MM.1S (cell line): ENCODE results near the gene ANKRD13D.
A peak's percentile ranks its signal among the peaks of the same experiment; 100 is the strongest.
"Not testable (repeated sequence)": the region's sequence is repeated elsewhere in the genome, so short reads cannot be mapped to it uniquely, and the experiment has no call there.

Experiments
- DNase-seq: peaks from one replicate; pipeline ENCODE4 v3.0.0-alpha.2; 2015
- H2AFZ ChIP-seq: fragments of 300-600 bp; sonication (generic); 2 replicates; pipeline ENCODE4 v1.6.0; 2016; ENCODE audit warnings: antibody characterized with exemption, low read length
- H3F3A ChIP-seq: fragments of 300-600 bp; sonication (generic); 2 replicates; pipeline ENCODE4 v1.6.1; 2016; ENCODE audit warnings: mild to moderate bottlenecking, antibody characterized with exemption, low read length, moderate library complexity, mixed read lengths; ENCODE audit not compliant: insufficient read depth
- H3K27ac ChIP-seq: fragments of 300-600 bp; sonication (generic); 2 replicates; pipeline ENCODE4 v1.5.1; 2016; ENCODE audit warnings: mild to moderate bottlenecking, low read length
- H3K27me3 ChIP-seq: fragments of 300-600 bp; sonication (generic); replicated peaks from 2 replicates; pipeline ENCODE4 v1.6.0; 2016; ENCODE audit warnings: low read length; ENCODE audit not compliant: insufficient read depth
- H3K36me3 ChIP-seq: fragments of 300-600 bp; sonication (generic); replicated peaks from 2 replicates; pipeline ENCODE4 v1.6.1; 2016; ENCODE audit warnings: mild to moderate bottlenecking, low read length, mixed read lengths; ENCODE audit not compliant: insufficient read depth
- H3K4me1 ChIP-seq: fragments of 300-600 bp; sonication (generic); 2 replicates; pipeline ENCODE4 v1.6.1; 2016; ENCODE audit warnings: low read length, mixed read lengths
- H3K4me2 ChIP-seq: fragments of 300-600 bp; sonication (generic); 2 replicates; pipeline ENCODE4 v1.6.0; 2016; ENCODE audit warnings: low read depth, low read length
- H3K4me3 ChIP-seq: fragments of 300-600 bp; sonication (generic); 2 replicates; pipeline ENCODE4 v1.5.1; 2016; ENCODE audit warnings: low read length, mixed read lengths
- H3K79me2 ChIP-seq: fragments of 300-600 bp; sonication (generic); 2 replicates; pipeline ENCODE4 v1.6.1; 2016; ENCODE audit warnings: mixed run types, low read length, mixed read lengths
- H3K9ac ChIP-seq: fragments of 300-600 bp; sonication (generic); 2 replicates; pipeline ENCODE4 v1.6.1; 2016; ENCODE audit warnings: low read length, mixed read lengths
- H3K9me2 ChIP-seq: fragments of 300-600 bp; sonication (generic); replicated peaks from 2 replicates; pipeline ENCODE4 v1.6.1; 2016; ENCODE audit warnings: mild to moderate bottlenecking, low read length, mixed read lengths; ENCODE audit not compliant: insufficient read depth
- H3K9me3 ChIP-seq: fragments of 300-600 bp; sonication (generic); replicated peaks from 2 replicates; pipeline ENCODE4 v1.6.1; 2016; ENCODE audit warnings: mild to moderate bottlenecking, low read length, mixed read lengths; ENCODE audit not compliant: insufficient read depth
- H4K20me1 ChIP-seq: fragments of 300-600 bp; sonication (generic); 2 replicates; pipeline ENCODE4 v1.6.1; 2016; ENCODE audit warnings: mild to moderate bottlenecking, low read length, moderate library complexity, mixed read lengths; ENCODE audit not compliant: insufficient read depth
- CTCF ChIP-seq: fragments of 300-600 bp; sonication (generic); IDR thresholded peaks from 2 replicates; pipeline ENCODE4 v1.5.1; 2016; ENCODE audit warnings: antibody characterized with exemption, low read length, mixed read lengths
- EZH2 ChIP-seq: fragments of 300-600 bp; sonication (generic); optimal IDR thresholded peaks from 2 replicates; pipeline ENCODE3; 2017; ENCODE audit warnings: low read depth, mild to moderate bottlenecking, antibody characterized with exemption, low read length, mixed read lengths
- EZH2phosphoT487 ChIP-seq: fragments of 300-600 bp; sonication (generic); IDR thresholded peaks from 2 replicates; pipeline ENCODE4 v1.6.1; 2018; ENCODE audit warnings: antibody characterized with exemption, low read length

ANKRD13D gene

GRCh38 chr11:67256477-67257135, 32.5 kb upstream of the ANKRD13D start:
- H3K79me2 ChIP-seq = peaks cover 28% of the 10 kb centered on the region
- no peak overlapping the region for H3K9ac ChIP-seq
- H3K27ac ChIP-seq = no peak overlapping the region
- H3K9me2 ChIP-seq = no peaks in the 10 kb centered on the region
- no peak for DNase-seq
- H3K4me1 ChIP-seq = no peaks in the 10 kb centered on the region
- H4K20me1 ChIP-seq = no peaks in the 10 kb centered on the region; the same call in none of the 2 replicates
- peaks cover 29% of the 10 kb centered on the region for H3K36me3 ChIP-seq
- H3K4me3 ChIP-seq = no peak overlapping the region
- no peaks in the 10 kb centered on the region for H3K9me3 ChIP-seq
- H2AFZ ChIP-seq = no peak overlapping the region
- peaks cover 45% of the 10 kb centered on the region for H3F3A ChIP-seq
- no peak overlapping the region for H3K4me2 ChIP-seq
- H3K27me3 ChIP-seq = no peaks in the 10 kb centered on the region
- TF ChIP-seq EZH2 (no peak), EZH2phosphoT487 (no peak), CTCF (no peak)

GRCh38 chr11:67260406-67260805, 28.7 kb upstream of the ANKRD13D start:
- Histone ChIP-seq H3K79me2 (no peaks in the 10 kb centered on the region), H3F3A (peaks cover 35% of the 10 kb centered on the region), H3K27ac (no peak overlapping the region), H2AFZ (no peak overlapping the region), H3K36me3 (peaks cover 4% of the 10 kb centered on the region), H3K4me1 (peaks cover 16% of the 10 kb centered on the region), H3K9ac (no peak overlapping the region), H3K9me2 (no peaks in the 10 kb centered on the region), H3K27me3 (no peaks in the 10 kb centered on the region), H3K4me3 (no peak overlapping the region), H3K4me2 (no peak overlapping the region), H3K9me3 (no peaks in the 10 kb centered on the region), H4K20me1 (no peaks in the 10 kb centered on the region; the same call in 1 of the 2 replicates)
- no peak for TF ChIP-seq EZH2
- no peak for TF ChIP-seq CTCF
- no peak for DNase-seq

- H3K4me2 ChIP-seq = peak overlapping the region; percentile 96
- peaks cover 22% of the 10 kb centered on the region for H3K4me1 ChIP-seq
- H3K4me3 ChIP-seq = peak overlapping the region; percentile 66
- not testable (repeated sequence) for H3K9me2 ChIP-seq, H4K20me1 ChIP-seq, H3K9ac ChIP-seq, H3K9me3 ChIP-seq, H3K27me3 ChIP-seq, H3K36me3 ChIP-seq, H3K79me2 ChIP-seq, H3K27ac ChIP-seq
- DNase-seq = peak; percentile 41
- H2AFZ ChIP-seq = peak overlapping the region; percentile 90
- H3F3A ChIP-seq = peaks cover 34% of the 10 kb centered on the region
These were observed 28.0 kb upstream of the ANKRD13D start for GRCh38 chr11:67260885-67261639.

- Histone ChIP-seq H3K27me3 (no peaks in the 10 kb centered on the region), H3K9ac (no peak overlapping the region), H4K20me1 (no peaks in the 10 kb centered on the region; the same call in 1 of the 2 replicates), H3K36me3 (no peaks in the 10 kb centered on the region; the same call in 1 of the 2 replicates), H3K4me1 (peaks cover 22% of the 10 kb centered on the region), H3K9me2 (no peaks in the 10 kb centered on the region), H2AFZ (peak overlapping the region; percentile 42; the same call in 1 of the 2 replicates), H3K9me3 (no peaks in the 10 kb centered on the region), H3F3A (peaks cover 31% of the 10 kb centered on the region), H3K4me2 (peak overlapping the region; percentile 96), H3K27ac (no peak overlapping the region), H3K4me3 (no peak overlapping the region; the same call in 1 of the 2 replicates), H3K79me2 (peaks cover 7% of the 10 kb centered on the region; the same call in 1 of the 2 replicates)
- TF ChIP-seq CTCF (no peak; the same call in 1 of the 2 replicates), EZH2 (no peak), EZH2phosphoT487 (no peak)
- DNase-seq = no peak
These were observed 27.5 kb upstream of the ANKRD13D start for GRCh38 chr11:67261640-67261945.
